Thoracic aorta (tissue), 2 donors: ENCODE data around the gene PAPOLA. TPM values are rescaled to one million over a fixed set of nuclear protein-coding genes. Genes with fewer than 3 reads are reported as not detected.

Source experiments
- ATAC-seq: fragments of 150-250 bp; one replicate; pipeline ENCODE4 v1.8.0; 2017; ENCODE audit warnings: low read depth; ENCODE audit not compliant: insufficient number of reproducible peaks, low FRiP score
- DNase-seq: peaks from one replicate; pipeline ENCODE4 v3.0.0-alpha.2; 2020; ENCODE audit warnings: low spot score
- H3K27ac ChIP-seq, 2 donors: fragments of 200-600 bp; sonication (generic); 1 replicate in 1 of 2; 2 replicates in 1 of 2; pipeline ENCODE4 v1.5.1; 2016; ENCODE audit warnings: mild to moderate bottlenecking in 2 of 2, moderate library complexity in 2 of 2
- H3K27me3 ChIP-seq: fragments of 200-600 bp; sonication (generic); replicated peaks from 2 replicates; pipeline ENCODE4 v1.6.0; 2016; ENCODE audit warnings: mild to moderate bottlenecking; ENCODE audit not compliant: insufficient read depth
- H3K36me3 ChIP-seq: fragments of 200-600 bp; sonication (generic); one replicate; pipeline ENCODE4 v1.5.1; 2016
- H3K4me1 ChIP-seq, 2 donors: fragments of 200-600 bp; sonication (generic); 1 replicate in 1 of 2; 2 replicates in 1 of 2; pipeline versions ENCODE4 v1.5.1 to v1.6.0; 2016; ENCODE audit warnings: low read depth in 2 of 2, mild to moderate bottlenecking in 1 of 2; ENCODE audit not compliant: control insufficient read depth in 1 of 2
- H3K4me3 ChIP-seq: fragments of 200-600 bp; sonication (generic); 2 replicates; pipeline ENCODE4 v1.5.1; 2016; ENCODE audit warnings: mild to moderate bottlenecking
- H3K9me3 ChIP-seq: fragments of 200-600 bp; sonication (generic); 2 replicates; pipeline ENCODE4 v1.5.1; 2016
- CTCF ChIP-seq: fragments of 200-600 bp; sonication (generic); IDR thresholded peaks from one replicate; pipeline ENCODE4 v1.5.1; 2019; ENCODE audit warnings: antibody characterized with exemption
- total RNA-seq, 2 donors: library from RNA; depleted of rRNA; stranded (reverse); fragments of >200 nt; gene quantifications; one replicate each; pipeline versions ENCODE4 v1.1.0 to v1.2.3, GENCODE V29; 2016

The PAPOLA gene
- total RNA-seq, 2 donors from 2014 or later = 81.9 to 152 TPM

- Histone ChIP-seq H3K4me1 (peaks cover 3 to 22% of the 10 kb centered on the region in 2 donors), H3K9me3 (no peaks in the 10 kb centered on the region), H3K27me3 (no peaks in the 10 kb centered on the region), H3K4me3 (no peak overlapping the region), H3K36me3 (no peaks in the 10 kb centered on the region), H3K27ac (no peak overlapping the region)
- no peak for TF ChIP-seq CTCF
- no peak for ATAC-seq
- DNase-seq = no peak
Measured at GRCh38 chr14:96576937-96577336, 74.8 kb downstream of the PAPOLA start.

DNA sequence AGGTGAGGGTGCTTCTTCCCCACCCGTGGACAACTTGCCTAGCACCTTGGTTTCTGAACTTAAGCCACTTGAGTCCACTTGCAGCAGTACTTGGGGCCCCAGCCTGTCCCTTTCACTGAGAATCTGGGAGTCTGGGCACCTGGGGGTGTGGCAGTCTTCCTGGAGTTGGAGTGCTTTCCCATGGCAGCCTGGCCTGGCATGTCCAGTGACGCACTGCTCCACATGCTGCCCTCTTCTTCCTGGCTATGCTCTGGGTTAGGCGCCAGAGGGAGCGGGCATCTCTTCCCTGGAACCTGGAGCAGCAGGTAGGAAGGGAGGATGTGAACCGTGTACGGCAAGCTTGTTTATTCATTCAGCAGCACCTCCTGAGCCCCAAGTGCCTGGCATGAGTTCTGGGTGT is 76.4 kb downstream of the PAPOLA start:
- DNase-seq (no peak), ATAC-seq (no peak)
- peaks cover 3 to 17% of the 10 kb centered on the region in 2 donors for H3K4me1 ChIP-seq
- no peak overlapping the region for H3K27ac ChIP-seq
- TF ChIP-seq CTCF = no peak
- H3K9me3 ChIP-seq = no peaks in the 10 kb centered on the region
- H3K27me3 ChIP-seq = no peaks in the 10 kb centered on the region
- H3K36me3 ChIP-seq = no peaks in the 10 kb centered on the region
- no peak overlapping the region for H3K4me3 ChIP-seq

GRCh38 chr14:96579358-96579757 is 77.2 kb downstream of the PAPOLA start:
- no peak for DNase-seq
- H3K4me3 ChIP-seq = no peak overlapping the region
- no peak for ATAC-seq
- no peak overlapping the region for H3K27ac ChIP-seq
- H3K27me3 ChIP-seq = no peaks in the 10 kb centered on the region
- no peaks in the 10 kb centered on the region for H3K36me3 ChIP-seq
- no peak for TF ChIP-seq CTCF
- no peaks in the 10 kb centered on the region for H3K9me3 ChIP-seq
- peaks cover 3 to 10% of the 10 kb centered on the region in 2 donors for H3K4me1 ChIP-seq

DNA sequence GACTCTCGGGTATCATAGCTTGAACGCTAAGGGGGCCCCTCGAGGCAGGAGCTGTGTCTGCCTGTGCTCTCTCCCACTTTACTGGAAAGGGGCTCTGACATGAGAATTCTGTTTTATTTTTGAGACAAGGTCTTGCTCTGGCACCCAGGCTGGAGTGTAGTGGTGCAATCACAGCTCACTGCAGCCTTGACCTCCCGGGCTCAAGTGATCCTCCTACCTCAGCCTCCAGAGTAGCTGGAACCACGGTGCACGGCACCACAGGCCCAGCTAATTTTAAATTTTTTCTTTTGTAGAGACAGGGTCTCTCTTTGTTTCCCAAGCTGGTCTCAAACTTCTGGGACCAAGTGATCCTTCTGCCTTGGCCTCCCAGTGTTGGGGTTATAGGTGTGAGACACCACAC is 77.7 kb downstream of the PAPOLA start:
- Histone ChIP-seq H3K4me3 (no peak overlapping the region), H3K27me3 (no peaks in the 10 kb centered on the region), H3K9me3 (no peaks in the 10 kb centered on the region), H3K27ac (no peak overlapping the region), H3K36me3 (no peaks in the 10 kb centered on the region), H3K4me1 (peaks cover under 1 to 5% of the 10 kb centered on the region in 2 donors)
- DNase-seq (no peak), ATAC-seq (no peak)
- no peak for TF ChIP-seq CTCF

- Histone ChIP-seq H3K9me3 (no peaks in the 10 kb centered on the region), H3K27ac (no peak overlapping the region), H3K4me1 (no peaks in the 10 kb centered on the region), H3K36me3 (no peaks in the 10 kb centered on the region), H3K4me3 (no peak overlapping the region), H3K27me3 (no peaks in the 10 kb centered on the region)
- DNase-seq = no peak
- ATAC-seq = no peak
- TF ChIP-seq CTCF = no peak
Measured at GRCh38 chr14:96580566-96580965, 78.4 kb downstream of the PAPOLA start.
